GM11168 (cell line): Measurements from ENCODE around the gene HK3.

ENCODE experiments used
- in situ Hi-C: fragments of 300-500 bp; cut with MboI; formaldehyde crosslinking; loops from one replicate; pipeline ENCODE4 v1.12.0; 2022; ENCODE audit warnings: low sequenced_read_pairs; ENCODE audit not compliant: unreplicated experiment

Gene HK3

DNA sequence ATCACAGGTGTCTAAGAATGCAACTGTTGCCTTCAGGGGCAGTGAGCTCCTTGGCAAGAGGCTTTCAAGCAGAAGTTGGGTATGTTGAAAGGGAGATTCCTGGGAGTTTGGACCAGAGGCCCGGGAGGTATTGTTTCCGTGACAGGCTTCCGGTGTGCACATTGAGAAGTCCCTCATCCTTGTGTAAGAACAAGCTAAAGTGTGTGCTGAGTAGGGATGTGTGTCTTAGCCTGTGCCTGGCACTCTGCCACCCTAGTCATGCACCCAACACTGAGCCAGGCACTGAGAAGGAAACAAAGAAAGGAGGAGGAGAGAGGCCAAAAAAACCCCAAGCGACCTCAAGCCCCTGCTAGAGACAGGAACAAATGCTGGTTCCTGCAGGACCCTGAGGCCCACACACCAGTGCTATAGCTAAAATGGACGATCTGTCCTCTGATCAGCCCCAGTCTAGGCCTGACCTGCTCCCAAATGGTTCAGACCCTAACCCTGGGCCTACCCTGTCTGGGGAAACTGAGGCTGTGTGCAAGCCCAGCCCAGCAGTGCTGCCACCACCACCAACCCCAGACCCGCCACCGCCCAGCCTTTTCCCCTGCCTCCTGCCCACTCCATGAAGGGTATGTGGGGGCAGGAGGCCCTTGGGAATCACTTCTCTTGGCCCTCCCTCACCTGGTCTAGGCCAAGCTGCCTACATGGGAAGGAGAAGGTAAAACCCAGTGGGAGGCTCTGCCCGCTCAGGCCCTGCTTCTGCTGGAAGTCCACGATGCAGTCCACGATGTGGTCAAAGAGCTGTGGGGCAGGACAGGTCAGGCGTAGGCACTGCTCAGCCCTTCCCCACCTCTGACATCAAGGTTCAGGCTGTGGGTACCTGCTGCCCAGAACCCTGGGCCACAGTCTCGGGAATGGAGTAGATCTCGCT lies 12.6 kb downstream of the HK3 start:
- in situ Hi-C loops = no loop called here

DNA sequence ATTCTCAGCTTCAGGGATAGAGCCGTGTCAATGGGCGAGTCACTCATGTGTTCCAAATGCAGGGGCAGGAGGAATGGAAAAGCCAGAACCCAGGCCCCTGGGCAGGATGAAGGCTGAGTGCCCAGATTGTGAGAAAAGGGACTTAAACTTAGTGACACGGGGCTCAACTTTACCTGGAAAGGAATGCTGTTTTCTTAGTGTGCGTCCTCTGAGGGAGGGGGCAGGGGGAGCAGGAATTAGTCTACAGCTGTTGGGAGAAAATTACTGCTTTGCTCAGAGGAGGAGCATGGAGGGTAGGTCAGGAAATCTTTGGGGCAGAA lies 14.6 kb downstream of the HK3 start:
- in situ Hi-C loops = no loop called here

DNA sequence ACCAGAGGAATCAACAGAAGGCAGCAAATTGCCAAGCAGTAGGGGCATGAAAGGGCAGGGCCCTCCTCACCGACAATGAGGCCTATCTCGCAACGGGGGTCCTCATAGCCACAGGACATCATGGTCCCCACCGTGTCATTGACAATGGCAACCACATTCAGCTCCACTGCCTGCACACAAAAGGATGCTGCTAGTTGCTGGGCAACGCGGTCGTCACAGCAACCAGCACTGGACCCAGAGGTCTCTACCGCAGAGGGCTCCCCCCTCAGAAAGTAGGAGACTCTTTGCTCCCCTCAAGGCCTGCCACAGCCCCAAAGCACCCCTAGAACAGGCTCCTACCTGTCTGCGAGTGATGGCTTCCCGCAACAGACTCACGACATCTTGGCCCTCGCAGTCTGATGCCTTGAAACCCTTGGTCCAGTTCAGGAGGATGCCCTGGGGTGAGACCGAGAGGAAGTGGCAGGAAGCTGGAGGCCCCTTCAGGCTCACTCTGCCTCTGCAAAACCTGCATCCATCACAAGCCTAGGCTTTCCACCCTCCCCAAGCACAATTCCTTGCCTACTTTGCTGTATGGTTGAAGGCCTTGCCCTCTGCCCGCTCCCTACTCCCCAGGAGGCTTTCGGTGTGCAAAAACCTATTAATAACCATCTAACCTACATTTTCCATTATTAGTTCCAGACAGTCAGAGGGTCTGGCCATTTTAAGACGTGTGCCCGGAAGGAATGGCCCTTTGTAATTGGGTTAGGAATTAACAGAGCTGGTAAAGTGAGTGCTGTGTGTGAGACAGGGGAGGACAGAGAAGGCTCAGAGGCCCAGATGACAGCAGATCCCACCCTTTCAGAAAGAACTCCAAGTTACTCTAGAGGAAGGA lies 15.2 kb downstream of the HK3 start:
- in situ Hi-C loops = no loop called here

DNA sequence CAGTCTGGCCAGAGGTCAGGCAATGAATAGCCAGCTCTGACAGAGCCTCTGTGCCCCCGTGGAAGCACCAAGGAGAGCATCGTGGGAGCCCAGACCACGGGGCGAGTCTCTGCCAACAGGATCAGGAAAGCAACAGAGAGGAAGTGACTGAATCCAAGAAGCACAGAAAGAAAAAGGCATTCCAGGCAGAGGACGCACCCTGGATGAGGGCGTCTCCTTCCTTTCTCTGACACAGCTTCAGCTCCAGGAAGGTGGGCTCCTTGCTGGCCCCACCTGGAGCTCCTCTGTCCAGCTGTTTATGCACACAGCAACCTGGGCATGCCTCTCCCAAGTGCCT lies 16.6 kb downstream of the HK3 start:
- in situ Hi-C loops = no loop called here

DNA sequence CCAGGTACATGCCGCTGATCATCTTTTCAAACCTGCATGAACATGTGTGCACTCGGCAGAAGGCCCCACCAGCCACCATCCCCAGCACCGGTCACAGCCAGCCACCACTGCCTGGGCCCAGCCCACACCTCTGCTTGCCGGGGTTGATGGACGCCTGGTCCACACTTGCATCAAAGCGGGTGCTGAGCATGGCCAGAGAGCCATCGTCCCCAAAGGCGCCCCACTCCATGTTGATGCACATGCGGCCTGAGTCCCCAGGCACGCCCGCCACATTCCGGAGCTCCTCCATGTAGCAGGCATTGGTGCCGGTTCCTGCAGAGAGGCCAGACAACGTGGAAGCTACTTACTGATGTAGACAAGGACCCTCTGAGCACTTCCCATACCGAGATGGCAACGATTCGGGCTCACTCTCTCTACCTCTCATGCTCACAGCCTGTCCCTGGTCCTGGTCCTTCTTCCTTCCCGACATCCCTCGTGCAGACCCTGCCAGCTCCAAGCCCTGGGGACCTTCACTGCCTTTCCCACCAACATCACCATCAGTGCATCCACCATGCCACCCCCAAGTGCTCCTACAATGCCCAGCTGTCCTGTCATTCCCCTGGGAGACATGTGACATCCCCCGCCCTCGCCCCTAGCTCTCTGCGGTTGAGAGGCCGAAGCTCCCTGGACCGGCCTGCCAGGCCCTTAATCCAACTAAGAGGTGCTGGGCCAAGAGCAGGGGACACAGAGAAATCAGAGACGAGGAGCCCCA lies 17.2 kb downstream of the HK3 start:
- in situ Hi-C loops = no loop called here

DNA sequence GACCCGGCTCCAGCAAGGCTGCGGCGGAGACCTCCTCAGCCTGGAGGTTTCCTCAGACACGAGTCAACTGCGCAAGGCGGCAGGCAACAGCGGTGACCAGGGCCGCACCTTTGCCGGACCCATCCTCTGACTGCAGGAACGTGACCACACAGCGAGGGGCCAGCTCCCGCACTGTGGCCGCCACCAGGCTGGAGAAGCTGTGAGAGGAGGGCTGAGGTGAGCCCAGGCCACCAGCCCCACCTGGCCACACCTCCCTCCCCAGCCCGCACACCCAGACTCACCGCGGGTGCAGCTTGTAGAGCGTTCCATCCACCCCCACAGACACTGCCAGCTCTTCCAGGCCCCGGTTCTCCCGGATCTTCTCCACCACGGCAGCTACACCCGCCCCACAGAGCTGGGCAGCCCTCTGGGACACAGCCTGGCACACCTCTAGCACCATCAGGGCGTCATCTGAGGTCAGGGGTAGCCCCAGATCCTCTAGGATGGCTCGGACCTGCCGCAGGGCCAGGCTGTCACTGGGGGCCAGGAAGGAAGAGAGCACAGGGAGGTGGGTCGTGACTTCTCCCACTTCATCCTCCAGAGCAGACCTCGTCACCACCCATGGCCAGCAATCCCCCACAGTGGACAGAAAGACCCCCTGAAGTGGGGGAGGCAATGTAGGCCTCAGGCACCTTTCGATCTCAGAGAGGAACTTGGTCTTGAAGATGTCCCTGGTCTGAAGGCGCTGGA lies 18.0 kb downstream of the HK3 start:
- in situ Hi-C loops = no loop called here

DNA sequence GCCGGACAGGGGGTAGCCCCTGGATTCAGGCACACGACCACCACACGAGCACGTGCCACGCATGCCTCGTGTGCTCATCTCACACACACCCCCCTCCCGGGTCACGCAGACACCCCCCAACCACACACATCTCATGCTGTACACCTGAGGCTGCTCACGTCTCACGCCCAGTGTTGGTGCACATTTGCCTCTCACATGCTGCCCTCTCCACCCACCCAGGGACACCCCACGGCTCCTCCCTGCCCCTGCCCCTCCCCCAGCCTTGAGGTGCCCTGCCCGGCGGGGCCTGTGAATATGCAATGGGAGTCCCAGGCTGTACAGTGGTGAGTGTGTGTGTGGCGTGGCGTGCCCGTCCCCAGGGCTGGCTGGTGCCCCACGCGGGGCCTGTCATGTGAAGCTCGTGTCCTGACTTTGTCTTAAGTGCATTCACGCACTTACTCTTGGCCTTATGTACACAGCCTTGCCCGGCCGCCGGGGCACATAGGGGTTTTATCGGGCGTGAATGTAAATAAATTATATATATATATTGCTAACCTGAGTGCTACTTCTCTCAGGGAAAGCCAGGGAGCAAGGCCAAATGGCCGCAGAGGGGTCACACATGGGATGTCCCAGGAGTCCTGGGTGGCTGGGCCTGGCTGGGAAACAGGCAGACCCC lies 18.7 kb downstream of the HK3 start:
- in situ Hi-C loops = no loop called here

DNA sequence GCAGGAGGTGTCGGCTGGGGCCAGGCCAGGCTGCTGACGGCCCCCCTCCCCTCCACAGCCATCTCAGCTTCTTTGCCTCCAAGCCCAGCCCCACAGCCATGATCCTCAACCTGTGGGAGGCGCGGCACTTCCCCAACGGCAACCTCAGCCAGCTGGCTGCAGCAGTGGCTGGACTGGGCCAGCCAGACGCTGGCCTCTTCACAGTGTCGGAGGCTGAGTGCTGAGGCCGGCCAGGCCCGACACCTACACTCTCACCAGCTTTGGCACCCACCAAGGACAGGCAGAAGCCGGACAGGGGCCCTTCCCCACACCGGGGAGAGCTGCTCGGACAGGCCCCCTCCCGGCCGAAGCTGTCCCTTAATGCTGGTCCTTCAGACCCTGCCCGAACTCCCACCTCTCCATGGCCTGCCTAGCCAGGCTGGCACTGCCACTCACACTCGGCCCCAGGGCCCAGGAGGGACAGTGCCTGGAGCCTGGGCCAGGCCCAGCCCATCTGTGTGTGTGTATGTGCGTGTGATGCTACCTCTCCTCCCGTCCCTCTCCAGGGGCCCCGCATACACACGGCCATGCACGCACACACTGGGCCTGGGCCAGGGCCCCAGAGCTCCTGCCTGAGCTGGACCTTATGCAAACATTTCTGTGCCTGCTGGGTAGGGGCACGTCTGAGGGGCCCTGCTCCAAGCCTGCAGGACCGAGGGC lies 19.3 kb downstream of the HK3 start:
- in situ Hi-C loops = no loop called here

DNA sequence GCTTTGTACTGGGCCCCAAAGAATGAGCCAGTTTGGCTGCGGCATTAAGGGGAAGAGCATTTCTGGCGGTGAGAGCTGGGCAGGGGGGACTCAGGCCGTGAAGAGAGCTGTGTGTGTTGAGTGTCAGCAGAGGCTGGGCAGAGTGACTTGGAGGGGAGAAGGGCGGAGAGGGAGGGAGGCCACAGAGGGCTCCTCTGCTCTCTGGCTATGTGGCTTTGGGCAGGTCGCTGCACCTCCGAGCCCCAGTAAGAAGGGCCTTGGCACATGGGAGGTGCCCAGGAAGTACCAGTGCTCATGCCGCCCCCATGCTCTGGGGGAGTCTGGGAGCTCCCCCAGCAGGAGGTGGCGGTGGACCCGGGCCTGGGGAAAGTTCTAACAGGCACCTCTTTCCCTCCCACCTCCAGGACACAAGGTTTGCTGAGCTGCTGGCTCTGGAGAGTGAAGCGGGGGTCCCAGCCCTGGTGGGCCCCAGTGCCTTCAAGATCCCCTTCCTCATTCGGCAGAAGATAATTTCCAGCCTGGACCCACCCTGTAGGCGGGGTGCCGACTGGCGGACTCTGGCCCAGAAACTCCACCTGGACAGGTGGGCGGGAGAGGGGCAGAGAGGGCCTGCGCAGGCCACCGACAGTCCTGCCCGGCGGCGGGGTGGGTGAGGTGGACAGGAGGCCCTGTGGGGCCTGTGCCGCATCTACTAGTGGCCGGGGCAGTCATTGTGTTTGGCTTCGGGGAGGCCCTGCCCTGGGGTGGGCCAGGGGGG lies 20.1 kb downstream of the HK3 start:
- in situ Hi-C loops = no loop called here

DNA sequence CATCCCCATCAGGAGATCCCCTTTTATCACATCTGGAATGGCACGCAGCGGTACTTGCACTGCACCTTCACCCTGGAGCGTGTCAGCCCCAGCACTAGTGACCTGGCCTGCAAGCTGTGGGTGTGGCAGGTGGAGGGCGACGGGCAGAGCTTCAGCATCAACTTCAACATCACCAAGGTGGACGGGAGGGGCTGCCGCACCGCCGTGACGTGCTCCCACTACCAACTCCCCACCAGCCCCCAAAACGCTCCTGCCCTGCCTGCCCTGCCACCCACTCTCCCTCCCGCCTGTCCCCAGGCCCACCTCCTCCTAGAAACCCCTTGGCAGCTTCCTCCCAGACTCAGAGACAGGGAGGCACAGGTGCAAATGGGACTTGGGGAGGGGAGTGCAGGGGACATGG lies 20.7 kb downstream of the HK3 start:
- in situ Hi-C loops = no loop called here

DNA sequence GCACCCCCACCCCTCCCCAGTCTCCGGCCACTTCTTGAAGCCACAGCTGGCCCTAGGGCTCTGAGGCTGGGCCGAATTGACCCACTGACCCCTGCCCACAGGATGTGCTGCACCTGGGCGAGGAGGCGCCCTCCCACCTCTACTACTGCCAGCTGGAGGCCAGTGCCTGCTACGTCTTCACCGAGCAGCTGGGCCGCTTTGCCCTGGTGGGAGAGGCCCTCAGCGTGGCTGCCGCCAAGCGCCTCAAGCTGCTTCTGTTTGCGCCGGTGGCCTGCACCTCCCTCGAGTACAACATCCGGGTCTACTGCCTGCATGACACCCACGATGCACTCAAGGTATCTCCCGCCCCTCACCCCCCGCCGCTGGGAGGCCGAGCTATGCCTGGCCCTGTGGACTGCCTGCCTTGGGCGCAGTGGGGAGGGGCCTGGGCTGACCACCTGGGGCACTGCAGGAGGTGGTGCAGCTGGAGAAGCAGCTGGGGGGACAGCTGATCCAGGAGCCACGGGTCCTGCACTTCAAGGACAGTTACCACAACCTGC lies 21.3 kb downstream of the HK3 start:
- in situ Hi-C loops = no loop called here

DNA sequence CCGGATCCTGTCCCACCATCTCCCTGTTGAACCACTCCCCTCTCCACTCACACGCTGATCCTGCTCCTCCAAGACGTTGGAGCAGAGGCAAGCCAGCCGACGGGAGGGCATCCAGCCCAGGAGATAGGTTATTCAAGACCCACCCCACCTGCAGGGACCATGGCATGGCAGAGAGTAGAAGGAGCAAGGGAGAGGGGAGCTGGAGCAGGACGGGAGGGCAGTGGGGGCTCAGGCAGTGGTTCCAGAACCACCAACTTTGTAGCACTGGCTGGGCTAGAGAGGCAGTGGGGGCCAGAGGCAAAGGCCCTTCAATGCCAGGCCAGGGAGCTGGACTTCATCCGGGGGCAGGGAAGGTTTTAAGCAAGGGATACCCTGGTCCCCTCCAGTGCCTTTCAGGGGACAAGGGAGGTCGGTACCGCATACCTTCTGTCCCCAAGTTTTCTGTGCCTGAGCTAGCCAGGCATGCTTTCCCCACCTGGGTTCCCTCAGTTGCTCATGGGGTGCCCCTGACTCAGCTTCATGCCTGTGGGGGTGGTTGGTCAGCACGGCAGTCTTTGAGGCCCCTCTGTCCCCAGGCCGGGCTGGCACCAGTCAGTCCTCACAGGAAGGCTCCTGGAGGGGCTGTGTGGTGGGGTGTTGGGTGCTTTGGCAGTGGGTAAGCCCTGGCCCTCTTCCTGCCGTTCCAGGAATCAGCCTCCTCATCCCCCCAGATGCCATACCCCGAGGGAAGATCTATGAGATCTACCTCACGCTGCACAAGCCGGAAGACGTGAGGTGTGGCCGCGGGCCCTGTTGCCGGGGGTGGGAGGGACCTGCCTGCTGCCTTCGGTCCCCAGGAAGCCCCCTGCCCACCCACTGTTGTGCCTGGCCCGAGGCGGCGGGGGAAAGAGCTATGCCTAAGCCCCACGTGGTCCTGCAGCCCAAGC lies 22.4 kb downstream of the HK3 start:
- in situ Hi-C loops = no loop called here

DNA sequence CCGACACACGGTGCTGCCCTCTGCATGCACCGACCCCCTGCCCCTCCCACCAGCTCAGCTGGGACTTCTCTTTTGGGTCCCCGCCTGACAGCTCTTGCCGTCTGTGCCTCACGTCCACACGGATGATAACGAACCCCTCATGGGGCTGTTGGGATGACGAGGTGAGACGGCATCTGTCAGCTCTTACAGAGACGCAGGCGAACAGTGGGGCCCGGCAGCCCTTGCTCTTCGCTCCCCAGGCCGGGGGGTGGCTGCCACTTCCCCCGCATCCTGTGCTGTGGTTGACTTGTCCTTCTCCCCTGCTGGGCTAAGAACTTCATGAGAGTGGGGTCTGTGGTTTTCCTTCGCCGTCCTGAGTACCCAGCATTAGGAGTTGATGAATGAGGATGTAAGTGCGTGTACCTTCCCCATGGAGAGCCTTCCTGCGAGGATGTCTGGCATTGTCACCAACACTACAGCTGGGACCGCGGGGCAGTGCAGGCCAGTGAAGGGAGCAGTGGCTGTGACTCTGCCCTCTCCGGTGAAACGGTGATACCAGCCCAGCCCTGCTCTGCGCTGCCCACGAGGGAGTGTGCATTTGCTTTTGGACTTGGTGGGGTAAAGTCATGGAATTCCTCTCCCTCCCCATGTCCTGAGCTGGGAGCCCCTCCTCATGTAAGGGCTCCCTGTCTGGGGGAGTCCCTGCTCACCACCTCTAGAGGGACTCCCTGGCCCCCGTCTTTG lies 23.2 kb downstream of the HK3 start:
- in situ Hi-C loops = no loop called here

DNA sequence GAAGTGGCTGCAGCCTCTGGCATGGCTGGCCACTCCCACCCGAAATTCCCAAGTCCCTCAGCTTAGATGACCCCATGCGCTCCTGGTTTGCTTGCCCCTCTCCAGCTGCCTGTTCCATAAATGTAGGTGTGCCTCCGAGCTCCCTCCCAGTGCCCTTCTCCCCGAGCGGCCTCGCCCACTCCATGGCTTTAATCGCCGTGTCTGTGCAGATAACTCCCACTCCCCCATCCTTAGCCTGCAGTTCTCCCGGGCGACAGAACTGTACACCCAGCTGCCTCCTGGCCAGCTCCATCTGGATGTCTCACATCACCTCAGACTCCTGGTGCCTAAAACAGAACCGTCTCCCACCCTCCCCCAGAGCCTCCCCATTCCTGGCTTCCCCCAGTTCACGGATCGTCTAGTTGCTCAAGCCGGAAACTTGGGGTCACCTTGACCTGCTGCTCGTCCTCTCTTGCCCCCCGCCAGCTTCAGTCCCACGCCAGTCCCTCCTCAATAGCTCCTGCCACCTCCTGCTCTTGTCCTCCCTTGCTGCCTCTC lies 24.1 kb downstream of the HK3 start:
- in situ Hi-C loops = no loop called here

DNA sequence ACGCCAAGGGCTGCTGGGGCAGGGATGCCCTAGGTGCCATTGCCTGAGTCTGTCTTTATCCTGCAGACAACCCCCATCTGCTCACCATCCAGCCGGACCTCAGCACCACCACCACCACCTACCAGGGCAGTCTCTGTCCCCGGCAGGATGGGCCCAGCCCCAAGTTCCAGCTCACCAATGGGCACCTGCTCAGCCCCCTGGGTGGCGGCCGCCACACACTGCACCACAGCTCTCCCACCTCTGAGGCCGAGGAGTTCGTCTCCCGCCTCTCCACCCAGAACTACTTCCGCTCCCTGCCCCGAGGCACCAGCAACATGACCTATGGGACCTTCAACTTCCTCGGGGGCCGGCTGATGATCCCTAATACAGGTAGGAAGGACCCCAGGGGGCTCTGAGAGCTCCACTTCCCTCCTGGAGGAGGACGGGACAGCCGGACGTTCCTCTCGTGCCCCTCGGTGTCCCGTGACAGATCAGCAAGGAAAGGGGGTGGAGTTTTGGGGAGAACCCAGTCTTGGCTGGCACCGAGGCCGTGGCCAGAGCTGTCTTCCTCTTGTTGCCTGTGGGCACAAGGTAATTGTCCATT lies 24.9 kb downstream of the HK3 start:
- in situ Hi-C loops = no loop called here
